SK-N-SH treated with all-trans-retinoic acid at 6 μM for 48 hours (cell line): ENCODE results near the gene PHF8.

Experiments used
- POU6F1 ChIP-seq: fragments of 250-450 bp; sonication (Bioruptor Pico); IDR thresholded peaks from 2 replicates; pipeline ENCODE4 v1.8.0; 2021; ENCODE audit warnings: low read depth, mild to moderate bottlenecking, moderate library complexity, borderline replicate concordance
- ZC3H10 ChIP-seq: fragments of 250-450 bp; sonication (Bioruptor Pico); IDR thresholded peaks from 2 replicates; pipeline ENCODE4 v1.5.1; 2021; ENCODE audit warnings: mild to moderate bottlenecking, moderate library complexity

- no peak for TF ChIP-seq ZC3H10 (CRISPR knock-in tag)
- TF ChIP-seq POU6F1 (CRISPR knock-in tag), result no peak
These were observed 54.1 kb downstream of the PHF8 start for GRCh38 chrX:53990171-53990570.
